IMR-90 (cell line): ENCODE results near the gene GTF2F2. TPM values are rescaled to one million over a fixed set of nuclear protein-coding genes. Genes with fewer than 3 reads are reported as not detected.

Source experiments
- ATAC-seq: fragments of 200-7000 bp; cut with Tn5 transposase; 2 replicates; pipeline ENCODE4 v1.9.1; 2020; ENCODE audit warnings: low read depth, mild to moderate bottlenecking, moderate library complexity
- BruUV-seq: library from RNA; stranded (reverse); fragments of 400-500 nt; replicated peaks from 2 replicates; lab custom pipeline; 2021; lab: Mats Ljungman, UMichigan
- CTCF ChIA-PET: fragments of 300-600 bp; formaldehyde crosslinking; extraction: SDS; loops from one replicate; lab custom pipeline; 2021; ENCODE audit warnings: antibody characterized with exemption; lab: Yijun Ruan, JAX
- POLR2A ChIA-PET: fragments of 300-600 bp; sonication (Branson Sonifier 250); formaldehyde crosslinking; loops from one replicate; lab custom pipeline; 2022; ENCODE audit warnings: antibody characterized with exemption; ENCODE audit not compliant: unreplicated experiment; lab: Charles Lee
- DNase-seq: peaks from one replicate; pipeline ENCODE4 v3.0.0; 2013
- H2AFZ ChIP-seq: replicated peaks from 2 replicates; pipeline ENCODE3; 2013; ENCODE audit warnings: low read length, mild to moderate bottlenecking; ENCODE audit not compliant: poor library complexity
- H2AK5ac ChIP-seq: 2 replicates; pipeline ENCODE4 v1.6.1; 2013; ENCODE audit warnings: low read depth, low read length, inconsistent platforms
- H2AK9ac ChIP-seq: replicated peaks from 2 replicates; pipeline ENCODE3; 2013; ENCODE audit warnings: mild to moderate bottlenecking, low read depth, low read length, moderate library complexity; ENCODE audit not compliant: poor library complexity
- H2BK120ac ChIP-seq: 2 replicates; pipeline ENCODE4 v1.6.1; 2013; ENCODE audit warnings: low read depth, low read length, inconsistent platforms
- H2BK15ac ChIP-seq: 3 replicates; pipeline ENCODE4 v1.6.1; 2013; ENCODE audit warnings: low read depth, low read length, inconsistent platforms
- H2BK20ac ChIP-seq: 2 replicates; pipeline ENCODE4 v1.6.1; 2013; ENCODE audit warnings: low read depth, mild to moderate bottlenecking, inconsistent platforms, low read length, moderate library complexity
- H2BK5ac ChIP-seq: 2 replicates; pipeline ENCODE4 v1.6.1; 2013; ENCODE audit warnings: mild to moderate bottlenecking, low read depth, low read length, inconsistent platforms; ENCODE audit not compliant: poor library complexity, severe bottlenecking
- H3K14ac ChIP-seq: replicated peaks from 2 replicates; pipeline ENCODE4 v1.6.1; 2013; ENCODE audit warnings: low read depth, low read length, inconsistent platforms
- H3K18ac ChIP-seq: 2 replicates; pipeline ENCODE4 v1.6.1; 2013; ENCODE audit warnings: low read depth, low read length, control low read depth
- H3K23ac ChIP-seq: 2 replicates; pipeline ENCODE4 v1.6.1; 2013; ENCODE audit warnings: low read depth, low read length, inconsistent platforms
- H3K27ac ChIP-seq: 2 replicates; pipeline ENCODE4 v1.5.1; 2013; ENCODE audit warnings: mild to moderate bottlenecking, control low read depth, low read length; ENCODE audit not compliant: insufficient read depth
- H3K27me3 ChIP-seq: 2 replicates; pipeline ENCODE4 v1.6.1; 2013; ENCODE audit warnings: low read length; ENCODE audit not compliant: control insufficient read depth, insufficient read depth
- H3K36me3 ChIP-seq: 2 replicates; pipeline ENCODE4 v1.6.1; 2013; ENCODE audit warnings: low read length, mixed read lengths; ENCODE audit not compliant: control insufficient read depth, insufficient read depth
- H3K4ac ChIP-seq: 2 replicates; pipeline ENCODE4 v1.6.1; 2013; ENCODE audit warnings: low read depth, low read length, inconsistent platforms
- H3K4me1 ChIP-seq: 2 replicates; pipeline ENCODE4 v1.6.1; 2013; ENCODE audit warnings: low read length, mixed read lengths; ENCODE audit not compliant: control insufficient read depth, insufficient read depth
- H3K4me2 ChIP-seq: 2 replicates; pipeline ENCODE4 v1.6.1; 2013; ENCODE audit warnings: low read depth, mild to moderate bottlenecking, control low read depth, low read length, moderate library complexity
- H3K4me3 ChIP-seq: 2 replicates; pipeline ENCODE4 v1.5.1; 2013; ENCODE audit warnings: low read depth, mild to moderate bottlenecking, control low read depth, low read length, moderate library complexity; ENCODE audit not compliant: insufficient read depth
- H3K56ac ChIP-seq: 2 replicates; pipeline ENCODE4 v1.6.1; 2013; ENCODE audit warnings: low read length, inconsistent platforms; ENCODE audit not compliant: insufficient read depth; ENCODE audit errors: extremely low read depth
- H3K79me1 ChIP-seq, 2 experiments: 2 replicates each; pipeline ENCODE4 v1.6.1; 2013; ENCODE audit warnings: low read length in 2 of 2, inconsistent platforms in 1 of 2, low read depth in 1 of 2
- H3K9ac ChIP-seq: 2 replicates; pipeline ENCODE4 v1.6.1; 2013; ENCODE audit warnings: low read depth, low read length, control low read depth
- H3K9me1 ChIP-seq: 2 replicates; pipeline ENCODE4 v1.6.1; 2013; ENCODE audit warnings: low read length, inconsistent platforms; ENCODE audit not compliant: insufficient read depth
- H3K9me3 ChIP-seq: 2 replicates; pipeline ENCODE4 v1.6.1; 2013; ENCODE audit warnings: low read length; ENCODE audit not compliant: control insufficient read depth, insufficient read depth
- H4K20me1 ChIP-seq: 2 replicates; pipeline ENCODE4 v1.6.1; 2013; ENCODE audit warnings: low read length, inconsistent platforms; ENCODE audit not compliant: insufficient read depth
- H4K5ac ChIP-seq: 2 replicates; pipeline ENCODE4 v1.6.1; 2013; ENCODE audit warnings: mild to moderate bottlenecking, low read depth, low read length, control low read depth
- H4K8ac ChIP-seq, 2 experiments: 2 replicates each; pipeline ENCODE4 v1.6.1; 2013; ENCODE audit warnings: low read depth in 2 of 2, low read length in 2 of 2, control low read depth in 1 of 2, inconsistent platforms in 1 of 2
- H4K91ac ChIP-seq: 2 replicates; pipeline ENCODE4 v1.6.1; 2013; ENCODE audit warnings: low read depth, low read length, inconsistent platforms; ENCODE audit not compliant: insufficient read depth
- BHLHE40 ChIP-seq: fragments of 150-350 bp; IDR thresholded peaks from 2 replicates; pipeline ENCODE4 v1.6.1; 2016; ENCODE audit warnings: mild to moderate bottlenecking, low read depth, low read length
- CEBPB ChIP-seq: IDR thresholded peaks from 2 replicates; pipeline ENCODE4 v1.6.1; 2012; ENCODE audit warnings: low read depth, low read length, improper control_type of control experiment
- CHD1 ChIP-seq: IDR thresholded peaks from 2 replicates; pipeline ENCODE4 v1.6.1; 2012; ENCODE audit warnings: low read depth, low read length, improper control_type of control experiment
- CTCF ChIP-seq: conservative IDR thresholded peaks from 2 replicates; pipeline ENCODE4 v1.5.1; 2012; ENCODE audit warnings: mild to moderate bottlenecking, low read depth, low read length, improper control_type of control experiment
- FOS ChIP-seq: fragments of 150-350 bp; IDR thresholded peaks from 2 replicates; pipeline ENCODE4 v1.6.1; 2016; ENCODE audit warnings: low read depth, low read length
- MAFK ChIP-seq: IDR thresholded peaks from 2 replicates; pipeline ENCODE4 v1.6.1; 2012; ENCODE audit warnings: low read depth, low read length, improper control_type of control experiment
- MAZ ChIP-seq: IDR thresholded peaks from 2 replicates; pipeline ENCODE4 v1.6.1; 2012; ENCODE audit warnings: low read depth, mild to moderate bottlenecking, low read length, improper control_type of control experiment, moderate library complexity, borderline replicate concordance
- MXI1 ChIP-seq: IDR thresholded peaks from 2 replicates; pipeline ENCODE4 v1.6.1; 2012; ENCODE audit warnings: low read depth, mild to moderate bottlenecking, low read length, moderate library complexity, borderline replicate concordance
- NFE2L2 ChIP-seq: fragments of 150-350 bp; IDR thresholded peaks from 2 replicates; pipeline ENCODE4 v1.6.1; 2016; ENCODE audit warnings: low read depth, mild to moderate bottlenecking, low read length
- POLR2A ChIP-seq: IDR thresholded peaks from 2 replicates; pipeline ENCODE4 v1.6.1; 2012; ENCODE audit warnings: mild to moderate bottlenecking, low read depth, low read length
- RAD21 ChIP-seq: IDR thresholded peaks from 2 replicates; pipeline ENCODE4 v1.6.1; 2012; ENCODE audit warnings: low read length, improper control_type of control experiment
- RCOR1 ChIP-seq: IDR thresholded peaks from 2 replicates; pipeline ENCODE4 v1.6.1; 2012; ENCODE audit warnings: mild to moderate bottlenecking, low read length, improper control_type of control experiment; ENCODE audit not compliant: insufficient replicate concordance
- RFX5 ChIP-seq: IDR thresholded peaks from 2 replicates; pipeline ENCODE4 v1.8.0; 2012; ENCODE audit warnings: low read depth, mild to moderate bottlenecking, low read length, moderate library complexity
- SMC3 ChIP-seq: fragments of 150-350 bp; IDR thresholded peaks from 2 replicates; pipeline ENCODE4 v1.6.1; 2016; ENCODE audit warnings: low read depth, mild to moderate bottlenecking, antibody characterized with exemption, low read length, moderate library complexity
- WGBS, 2 experiments: methylation state at CpG; one replicate each; pipeline versions ENCODE4 v1.1.5 to v1.1.7; 2013; ENCODE audit warnings: missing lambda C conversion rate in 2 of 2; ENCODE audit not compliant: insufficient read length in 1 of 2; ENCODE audit errors: extremely low coverage in 2 of 2; 5-methylcytosine and 5-hydroxymethylcytosine counted together
- dilution Hi-C: fragments of 300-500 bp; cut with HindIII; formaldehyde crosslinking; loops from one replicate; pipeline ENCODE4 v1.14.3; 2018; ENCODE audit warnings: low sequenced_read_pairs; ENCODE audit not compliant: unreplicated experiment
- in situ Hi-C: fragments of 300-500 bp; cut with MboI; formaldehyde crosslinking; loops from 3 replicates; pipeline ENCODE4 v1.14.3; 2019; ENCODE audit warnings: low sequenced_read_pairs, inconsistent platforms, mixed read lengths
- intact Hi-C: fragments of 100-400 bp; cut with micrococcal nuclease; formaldehyde crosslinking; loops from 2 replicates; pipeline ENCODE4 v1.10.0; 2022
- polyA plus RNA-seq, 3 experiments: library from polyadenylated mRNA; depleted of rRNA; stranded (reverse); fragments of >200 nt; gene quantifications; 2 replicates each; pipeline ENCODE4 v1.2.3, GENCODE V29; 2012; ENCODE audit warnings: low replicate concordance in 1 of 3
- total RNA-seq: library from RNA; depleted of rRNA; stranded (reverse); fragments of >200 nt; gene quantifications from 2 replicates; pipeline ENCODE4 v1.2.3, GENCODE V29; 2012
- TF ChIP-seq, protein P1 (sequence below): fragments of 150-350 bp; IDR thresholded peaks from 2 replicates; pipeline ENCODE4 v1.6.1; 2016; ENCODE audit warnings: low read depth, mild to moderate bottlenecking, low read length, moderate library complexity, borderline replicate concordance
- TF ChIP-seq, protein P2 (sequence below): fragments of 150-350 bp; IDR thresholded peaks from 2 replicates; pipeline ENCODE4 v1.6.1; 2017; ENCODE audit warnings: mild to moderate bottlenecking, antibody characterized with exemption, low read length, low read depth

GTF2F2 gene
- total and polyA plus RNA-seq, 2 of the 4 experiments (the other 2 are of a cell fraction) = 16.5 to 21.0 TPM

GRCh38 chr13:45314822-45315221, 194.5 kb downstream of the GTF2F2 start:
- intact Hi-C loops (loop anchor here (5.0 kb wide), 1 partner anchor 603 kb away; no protein-coding TSS in a partner anchor), in situ Hi-C loops (loop anchor here (25.0 kb wide), 2 partner anchors 828 to 1403 kb away; no protein-coding TSS in a partner anchor), dilution Hi-C loops (no loop called here)
- H4K8ac ChIP-seq = no peak overlapping the region
- no peak overlapping the region for H3K14ac ChIP-seq
- no peak overlapping the region for H2BK20ac ChIP-seq
- no peak overlapping the region for H2BK15ac ChIP-seq
- no peak overlapping the region for H3K56ac ChIP-seq
- 100% methylated on average over 2 of the region's 10 CpGs; no CpG with 5 or more reads in 1 of the 2 experiments for WGBS, 2 experiments
- H3K4ac ChIP-seq = no peak overlapping the region
- ATAC-seq (no peak), DNase-seq (no peak)
- no peak overlapping the region for H4K5ac ChIP-seq
- no peak overlapping the region for H3K23ac ChIP-seq
- H2AFZ ChIP-seq = no peak overlapping the region
- no peak overlapping the region for H4K91ac ChIP-seq
- no peak overlapping the region for H3K4me2 ChIP-seq
- H3K27me3 ChIP-seq = no peaks in the 10 kb centered on the region
- no peaks in the 10 kb centered on the region for H3K36me3 ChIP-seq
- no peaks in the 10 kb centered on the region for H4K20me1 ChIP-seq
- CTCF ChIA-PET = no interaction called here
- no peaks in the 10 kb centered on the region for H3K9me3 ChIP-seq
- H3K4me1 ChIP-seq = peaks cover 2% of the 10 kb centered on the region
- H2BK5ac ChIP-seq = no peak overlapping the region
- H3K9ac ChIP-seq = no peak overlapping the region
- no peak overlapping the region for H3K4me3 ChIP-seq
- no peak overlapping the region for H3K18ac ChIP-seq
- TF ChIP-seq RAD21 = no peak
- TF ChIP-seq, protein P1, sequence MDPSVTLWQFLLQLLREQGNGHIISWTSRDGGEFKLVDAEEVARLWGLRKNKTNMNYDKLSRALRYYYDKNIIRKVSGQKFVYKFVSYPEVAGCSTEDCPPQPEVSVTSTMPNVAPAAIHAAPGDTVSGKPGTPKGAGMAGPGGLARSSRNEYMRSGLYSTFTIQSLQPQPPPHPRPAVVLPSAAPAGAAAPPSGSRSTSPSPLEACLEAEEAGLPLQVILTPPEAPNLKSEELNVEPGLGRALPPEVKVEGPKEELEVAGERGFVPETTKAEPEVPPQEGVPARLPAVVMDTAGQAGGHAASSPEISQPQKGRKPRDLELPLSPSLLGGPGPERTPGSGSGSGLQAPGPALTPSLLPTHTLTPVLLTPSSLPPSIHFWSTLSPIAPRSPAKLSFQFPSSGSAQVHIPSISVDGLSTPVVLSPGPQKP = no peak
- TF ChIP-seq CHD1 = no peak
- no peak for TF ChIP-seq NFE2L2
- no peak for TF ChIP-seq POLR2A
- no peak for TF ChIP-seq RFX5
- no peak for TF ChIP-seq BHLHE40
- TF ChIP-seq CTCF = no peak
- TF ChIP-seq, protein P2, sequence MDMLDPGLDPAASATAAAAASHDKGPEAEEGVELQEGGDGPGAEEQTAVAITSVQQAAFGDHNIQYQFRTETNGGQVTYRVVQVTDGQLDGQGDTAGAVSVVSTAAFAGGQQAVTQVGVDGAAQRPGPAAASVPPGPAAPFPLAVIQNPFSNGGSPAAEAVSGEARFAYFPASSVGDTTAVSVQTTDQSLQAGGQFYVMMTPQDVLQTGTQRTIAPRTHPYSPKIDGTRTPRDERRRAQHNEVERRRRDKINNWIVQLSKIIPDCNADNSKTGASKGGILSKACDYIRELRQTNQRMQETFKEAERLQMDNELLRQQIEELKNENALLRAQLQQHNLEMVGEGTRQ = no peak
- no peak for TF ChIP-seq SMC3
- TF ChIP-seq CEBPB = no peak
- no peak for TF ChIP-seq MAFK
- no peak for TF ChIP-seq FOS
- TF ChIP-seq MAZ = no peak
- TF ChIP-seq MXI1 = no peak
- no peak for TF ChIP-seq RCOR1
- no peak overlapping the region for H3K27ac ChIP-seq
- no peak overlapping the region for H2AK5ac ChIP-seq
- H3K9me1 ChIP-seq = no peaks in the 10 kb centered on the region
- POLR2A ChIA-PET = no interaction called here
- no peaks in the 10 kb centered on the region for H3K79me1 ChIP-seq
- no TSS peak for BruUV-seq
- no peak overlapping the region for H2AK9ac ChIP-seq
- H2BK120ac ChIP-seq = no peak overlapping the region
